SH-SY5Y (cell line): ENCODE measurements around the gene HOXB4.

Source experiments
- GATA2 ChIP-seq: IDR thresholded peaks from 2 replicates; pipeline ENCODE4 v1.6.1; 2011; ENCODE audit warnings: mild to moderate bottlenecking, low read depth, low read length
- GATA3 ChIP-seq: IDR thresholded peaks from 2 replicates; pipeline ENCODE4 v1.6.1; 2011; ENCODE audit warnings: low read depth, mild to moderate bottlenecking, low read length, moderate library complexity

- TF ChIP-seq GATA3 (no peak), GATA2 (no peak)
Observed at GRCh38 chr17:48588074-48588415, 9.9 kb upstream of the HOXB4 start.
